Activated naive CD8-positive, alpha-beta T cell treated with anti-CD3 and anti-CD28 coated beads, Interleukin-2, amount 50 U/mL, for 24 hours (primary cell): ENCODE measurements around the gene C10orf143.

ENCODE experiments used
- ATAC-seq: fragments of 150-1000 bp; cut with Tn5 transposase; one replicate; pipeline ENCODE4 v1.10.0; 2021
- DNase-seq: peaks from one replicate; pipeline ENCODE4 v3.0.0; 2021
- H3K27ac Mint-ChIP-seq: one replicate; pipeline ENCODE4 v1.8.0; 2021; ENCODE audit warnings: mild to moderate bottlenecking, mixed read lengths
- H3K27me3 Mint-ChIP-seq: one replicate; pipeline ENCODE4 v1.8.0; 2021; ENCODE audit warnings: mixed read lengths
- H3K36me3 Mint-ChIP-seq: one replicate; pipeline ENCODE4 v1.8.0; 2021; ENCODE audit warnings: low read depth, mixed read lengths
- H3K4me1 Mint-ChIP-seq: one replicate; pipeline ENCODE4 v1.8.0; 2021; ENCODE audit warnings: mixed read lengths
- H3K4me3 Mint-ChIP-seq: one replicate; pipeline ENCODE4 v1.8.0; 2021; ENCODE audit warnings: mild to moderate bottlenecking, moderate library complexity, mixed read lengths
- H3K9me3 Mint-ChIP-seq: one replicate; pipeline ENCODE4 v1.8.0; 2021; ENCODE audit warnings: mixed read lengths

C10orf143 gene

GRCh38 chr10:130040351-130040750, 70.3 kb downstream of the C10orf143 start:
- H3K4me1 Mint-ChIP-seq, result no peaks in the 10 kb centered on the region
- no peaks in the 10 kb centered on the region for H3K36me3 Mint-ChIP-seq
- H3K27me3 Mint-ChIP-seq, result peaks cover 8% of the 10 kb centered on the region
- no peaks in the 10 kb centered on the region for H3K9me3 Mint-ChIP-seq
- H3K4me3 Mint-ChIP-seq, result no peak overlapping the region
- ATAC-seq (no peak), DNase-seq (no peak)
- no peak overlapping the region for H3K27ac Mint-ChIP-seq

GRCh38 chr10:130039141-130039540, 71.5 kb downstream of the C10orf143 start:
- Mint-ChIP-seq H3K9me3 (no peaks in the 10 kb centered on the region), H3K27ac (no peak overlapping the region), H3K4me3 (no peak overlapping the region), H3K4me1 (no peaks in the 10 kb centered on the region), H3K36me3 (no peaks in the 10 kb centered on the region), H3K27me3 (peaks cover 8% of the 10 kb centered on the region)
- ATAC-seq (no peak), DNase-seq (no peak)

- no peaks in the 10 kb centered on the region for H3K4me1 Mint-ChIP-seq
Observed at GRCh38 chr10:130038611-130039109, 72.0 kb downstream of the C10orf143 start.

GRCh38 chr10:130038019-130038555, 72.5 kb downstream of the C10orf143 start:
- Mint-ChIP-seq H3K4me3 (no peak overlapping the region), H3K27ac (no peak overlapping the region), H3K9me3 (no peaks in the 10 kb centered on the region), H3K36me3 (no peaks in the 10 kb centered on the region), H3K4me1 (no peaks in the 10 kb centered on the region), H3K27me3 (peaks cover 3% of the 10 kb centered on the region)
- ATAC-seq (no peak), DNase-seq (no peak)

More at GRCh38 chr10:130038611-130039109, 72.0 kb downstream of the C10orf143 start:
- ATAC-seq, result no peak
- no peak for DNase-seq
- no peak overlapping the region for H3K27ac Mint-ChIP-seq
- H3K4me3 Mint-ChIP-seq, result no peak overlapping the region
- H3K9me3 Mint-ChIP-seq, result no peaks in the 10 kb centered on the region
- H3K27me3 Mint-ChIP-seq, result peaks cover 9% of the 10 kb centered on the region
- no peaks in the 10 kb centered on the region for H3K36me3 Mint-ChIP-seq

- Mint-ChIP-seq H3K9me3 (no peaks in the 10 kb centered on the region), H3K36me3 (no peaks in the 10 kb centered on the region), H3K4me1 (no peaks in the 10 kb centered on the region), H3K27ac (no peak overlapping the region), H3K4me3 (no peak overlapping the region), H3K27me3 (peaks cover 5% of the 10 kb centered on the region)
- DNase-seq (no peak), ATAC-seq (no peak)
Observed at GRCh38 chr10:130037169-130037661, 73.4 kb downstream of the C10orf143 start.

GRCh38 chr10:130036296-130037065, 74.1 kb downstream of the C10orf143 start:
- DNase-seq, result no peak
- Mint-ChIP-seq H3K9me3 (no peaks in the 10 kb centered on the region), H3K27me3 (peaks cover 6% of the 10 kb centered on the region), H3K36me3 (no peaks in the 10 kb centered on the region), H3K27ac (no peak overlapping the region), H3K4me1 (no peaks in the 10 kb centered on the region), H3K4me3 (no peak overlapping the region)
- ATAC-seq, result no peak

GRCh38 chr10:130029209-130029608, 81.4 kb downstream of the C10orf143 start:
- H3K4me1 Mint-ChIP-seq, result no peaks in the 10 kb centered on the region
- no peak for DNase-seq
- H3K36me3 Mint-ChIP-seq, result no peaks in the 10 kb centered on the region
- peaks cover 6% of the 10 kb centered on the region for H3K27me3 Mint-ChIP-seq
- H3K4me3 Mint-ChIP-seq, result no peak overlapping the region
- no peak for ATAC-seq
- H3K9me3 Mint-ChIP-seq, result no peaks in the 10 kb centered on the region
- no peak overlapping the region for H3K27ac Mint-ChIP-seq

- no peak overlapping the region for H3K27ac Mint-ChIP-seq
- H3K4me1 Mint-ChIP-seq, result no peaks in the 10 kb centered on the region
- DNase-seq (no peak), ATAC-seq (no peak)
- no peaks in the 10 kb centered on the region for H3K36me3 Mint-ChIP-seq
- no peak overlapping the region for H3K4me3 Mint-ChIP-seq
- no peaks in the 10 kb centered on the region for H3K9me3 Mint-ChIP-seq
- peaks cover 3% of the 10 kb centered on the region for H3K27me3 Mint-ChIP-seq
Observed at GRCh38 chr10:130028465-130028819, 82.2 kb downstream of the C10orf143 start.

- H3K36me3 Mint-ChIP-seq, result no peaks in the 10 kb centered on the region
- no peaks in the 10 kb centered on the region for H3K9me3 Mint-ChIP-seq
- no peak overlapping the region for H3K27ac Mint-ChIP-seq
- H3K4me1 Mint-ChIP-seq, result no peaks in the 10 kb centered on the region
- DNase-seq (no peak), ATAC-seq (no peak)
- no peak overlapping the region for H3K4me3 Mint-ChIP-seq
- peaks cover 3% of the 10 kb centered on the region for H3K27me3 Mint-ChIP-seq
Observed at GRCh38 chr10:130027716-130028464, 82.7 kb downstream of the C10orf143 start.

- H3K27me3 Mint-ChIP-seq, result no peaks in the 10 kb centered on the region
- H3K9me3 Mint-ChIP-seq, result no peaks in the 10 kb centered on the region
- no peak for DNase-seq
- H3K4me1 Mint-ChIP-seq, result no peaks in the 10 kb centered on the region
- ATAC-seq, result no peak
- H3K36me3 Mint-ChIP-seq, result no peaks in the 10 kb centered on the region
- H3K27ac Mint-ChIP-seq, result no peak overlapping the region
- H3K4me3 Mint-ChIP-seq, result no peak overlapping the region
Observed at GRCh38 chr10:130026670-130027456, 83.8 kb downstream of the C10orf143 start.

GRCh38 chr10:130025811-130026485, 84.7 kb downstream of the C10orf143 start:
- DNase-seq, result no peak
- ATAC-seq, result no peak
- Mint-ChIP-seq H3K36me3 (no peaks in the 10 kb centered on the region), H3K9me3 (no peaks in the 10 kb centered on the region), H3K27me3 (no peaks in the 10 kb centered on the region), H3K4me3 (no peak overlapping the region), H3K4me1 (no peaks in the 10 kb centered on the region), H3K27ac (no peak overlapping the region)

GRCh38 chr10:130025326-130025725, 85.3 kb downstream of the C10orf143 start:
- no peak for ATAC-seq
- no peak for DNase-seq
- Mint-ChIP-seq H3K9me3 (no peaks in the 10 kb centered on the region), H3K4me3 (no peak overlapping the region), H3K27me3 (no peaks in the 10 kb centered on the region), H3K36me3 (no peaks in the 10 kb centered on the region), H3K4me1 (no peaks in the 10 kb centered on the region), H3K27ac (no peak overlapping the region)

GRCh38 chr10:130024779-130025325, 85.8 kb downstream of the C10orf143 start:
- Mint-ChIP-seq H3K36me3 (no peaks in the 10 kb centered on the region), H3K4me1 (no peaks in the 10 kb centered on the region), H3K9me3 (no peaks in the 10 kb centered on the region), H3K4me3 (no peak overlapping the region), H3K27me3 (no peaks in the 10 kb centered on the region), H3K27ac (no peak overlapping the region)
- ATAC-seq, result no peak
- no peak for DNase-seq
